Adrenal gland (tissue), 12 donors: ENCODE data around the gene BCL2. TPM values are rescaled to one million over a fixed set of nuclear protein-coding genes. Genes with fewer than 3 reads are reported as not detected.
A peak's percentile ranks its signal among the peaks of the same experiment; 100 is the strongest.

ENCODE experiments used
- DNase-seq, 7 donors: peaks; one replicate each; pipeline ENCODE4 v3.0.0-alpha.2; 2019 to 2020
- H3K27ac ChIP-seq, 5 donors: fragments of 200-600 bp; sonication (generic) in 4 of 5; 1 replicate in 3 of 5; 2 replicates in 2 of 5; pipeline versions ENCODE4 v1.5.1 to v1.8.0; 2016 to 2020; ENCODE audit warnings: mild to moderate bottlenecking in 1 of 5
- H3K27me3 ChIP-seq: fragments of 200-600 bp; 2 replicates; pipeline ENCODE4 v1.8.0; 2021
- H3K36me3 ChIP-seq, 2 donors: fragments of 200-600 bp; replicated peaks in 1 of 2; 1 replicate in 1 of 2; 2 replicates in 1 of 2; pipeline versions ENCODE4 v1.5.1 to v1.8.0; 2018 to 2022
- H3K4me1 ChIP-seq, 2 donors: fragments of 200-600 bp; replicated peaks in 1 of 2; 1 replicate in 1 of 2; 2 replicates in 1 of 2; pipeline versions ENCODE4 v1.5.1 to v1.8.0; 2018 to 2021
- H3K4me3 ChIP-seq, 4 donors: fragments of 200-600 bp; sonication (generic) in 3 of 4; one replicate each; pipeline ENCODE4 v1.5.1; 2016 to 2018
- H3K9me3 ChIP-seq, 3 donors: fragments of 200-600 bp; sonication (generic) in 1 of 3; replicated peaks in 1 of 3; 1 replicate in 2 of 3; 2 replicates in 1 of 3; pipeline versions ENCODE4 v1.5.1 to v1.8.0; 2016 to 2021
- POLR2A ChIP-seq, 2 donors: fragments of 450-650 bp; IDR thresholded peaks; one replicate each; pipeline ENCODE4 v1.6.1; 2017; ENCODE audit warnings: antibody characterized with exemption in 2 of 2, mild to moderate bottlenecking in 2 of 2, moderate library complexity in 1 of 2
- WGBS, 4 donors: extraction: QIAGEN DNeasy Blood & Tissue Kit in 2 of 4; methylation state at CpG; one replicate each; pipeline versions ENCODE4 v1.1.5 to v1.1.7; 2013 to 2017; 5-methylcytosine and 5-hydroxymethylcytosine counted together
- intact Hi-C, 2 donors: fragments of 100-400 bp; cut with DNase I; formaldehyde crosslinking; loops; one replicate each; pipeline versions ENCODE4 v1.14.1 to v1.15.0; 2022 to 2023
- polyA plus RNA-seq, 3 donors: library from polyadenylated mRNA; stranded (reverse); fragments of 200-250 nt in 2 of 3; fragments of 350-450 nt in 1 of 3; fragmentation: Illumina TruSeq in 1 of 3; extraction: RNeasy Lipid Tissue Mini Kit (QIAGEN cat#74804) in 1 of 3; gene quantifications; one replicate each; pipeline ENCODE4 v1.2.3, GENCODE V29; 2013 to 2014
- total RNA-seq, 9 donors: library from RNA; depleted of rRNA in 4 of 9; stranded (reverse); fragments of >200 nt in 4 of 9; fragments of 120-200 nt in 1 of 9; fragmentation: NEBNext Ultra II Directional in 1 of 9; extraction: Animal tissue kit (Norgen Biotek cat#: 25700) in 1 of 9; gene quantifications; one replicate each; pipeline versions ENCODE4 v1.1.0 to v1.2.4, GENCODE V29; 2013 to 2023
- TF ChIP-seq, protein P1 (sequence below), 6 experiments: fragments of 450-650 bp in 4 of 6; fragments of 200-600 bp in 2 of 6; sonication (generic) in 1 of 6; IDR thresholded peaks; 1 replicate in 5 of 6; 2 replicates in 1 of 6; pipeline versions ENCODE4 v1.5.1 to v1.8.0; 2016 to 2021; ENCODE audit warnings: antibody characterized with exemption in 6 of 6, mild to moderate bottlenecking in 2 of 6, moderate library complexity in 1 of 6
- donor health status: healthy with polysubstance abuse.
- donor health status: Bipolar disorder and iron deficiency.
- donor health status: DM: yes; HTN: yes; CAD: no.
- donor health status: DM: no; HTN: no; CAD: no.
- donor health status: DM: no; HTN: no; CAD: no.
- donor health status: DM: yes; HTN: yes; CAD: no.

The BCL2 gene
- total and polyA plus RNA-seq, 12 donors, result 0.85 to 7.7 (median 3.4) TPM

DNA sequence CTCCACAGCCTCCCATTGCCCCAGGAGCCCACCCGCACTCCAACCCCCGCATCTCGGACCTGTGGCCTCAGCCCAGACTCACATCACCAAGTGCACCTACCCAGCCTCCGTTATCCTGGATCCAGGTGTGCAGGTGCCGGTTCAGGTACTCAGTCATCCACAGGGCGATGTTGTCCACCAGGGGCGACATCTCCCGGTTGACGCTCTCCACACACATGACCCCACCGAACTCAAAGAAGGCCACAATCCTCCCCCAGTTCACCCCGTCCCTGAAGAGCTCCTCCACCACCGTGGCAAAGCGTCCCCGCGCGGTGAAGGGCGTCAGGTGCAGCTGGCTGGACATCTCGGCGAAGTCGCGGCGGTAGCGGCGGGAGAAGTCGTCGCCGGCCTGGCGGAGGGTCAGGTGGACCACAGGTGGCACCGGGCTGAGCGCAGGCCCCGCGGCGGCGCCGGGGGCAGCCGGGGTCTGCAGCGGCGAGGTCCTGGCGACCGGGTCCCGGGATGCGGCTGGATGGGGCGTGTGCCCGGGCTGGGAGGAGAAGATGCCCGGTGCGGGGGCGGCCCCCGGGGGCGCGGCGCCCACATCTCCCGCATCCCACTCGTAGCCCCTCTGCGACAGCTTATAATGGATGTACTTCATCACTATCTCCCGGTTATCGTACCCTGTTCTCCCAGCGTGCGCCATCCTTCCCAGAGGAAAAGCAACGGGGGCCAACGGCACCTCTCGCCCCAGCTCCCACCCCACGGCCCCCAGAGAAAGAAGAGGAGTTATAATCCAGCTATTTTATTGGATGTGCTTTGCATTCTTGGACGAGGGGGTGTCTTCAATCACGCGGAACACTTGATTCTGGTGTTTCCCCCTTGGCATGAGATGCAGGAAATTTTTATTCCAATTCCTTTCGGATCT lies 1.3 kb downstream of the BCL2 start:
- H3K4me1 ChIP-seq, result peaks cover 0 to 4% of the 10 kb centered on the region in 2 donors
- intact Hi-C loops, result no loop called here
- 5 to 21% (median 8%) methylated on average over 15 to 66 of the region's 66 CpGs for WGBS, 4 donors

DNA sequence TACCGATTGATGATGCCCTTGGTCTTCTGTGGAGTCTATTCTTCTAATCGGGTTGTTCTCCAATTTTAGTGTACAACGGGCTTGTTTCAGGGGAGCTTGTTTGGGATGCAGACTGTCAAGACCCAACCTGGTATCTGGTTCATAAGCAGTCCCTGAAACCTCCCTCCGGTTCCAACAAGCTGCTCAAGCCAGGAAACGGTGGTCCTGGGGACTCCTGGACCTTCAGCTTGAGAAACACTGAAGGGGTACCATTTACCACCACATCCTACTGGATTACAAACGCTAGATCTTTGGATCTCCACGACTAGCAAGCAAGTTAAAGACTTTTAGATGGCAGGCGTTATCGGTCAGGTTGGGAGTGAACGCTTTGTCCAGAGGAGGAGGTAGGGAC lies 2.0 kb downstream of the BCL2 start:
- Histone ChIP-seq H3K4me3 (peak overlapping the region in 1 of 4 donors; percentile 78), H3K36me3 (no peaks in the 10 kb centered on the region), H3K4me1 (peaks cover 0 to 4% of the 10 kb centered on the region in 2 donors), H3K27me3 (peaks cover 5% of the 10 kb centered on the region), H3K9me3 (no peaks in the 10 kb centered on the region), H3K27ac (no peak overlapping the region)
- TF ChIP-seq, protein P1, sequence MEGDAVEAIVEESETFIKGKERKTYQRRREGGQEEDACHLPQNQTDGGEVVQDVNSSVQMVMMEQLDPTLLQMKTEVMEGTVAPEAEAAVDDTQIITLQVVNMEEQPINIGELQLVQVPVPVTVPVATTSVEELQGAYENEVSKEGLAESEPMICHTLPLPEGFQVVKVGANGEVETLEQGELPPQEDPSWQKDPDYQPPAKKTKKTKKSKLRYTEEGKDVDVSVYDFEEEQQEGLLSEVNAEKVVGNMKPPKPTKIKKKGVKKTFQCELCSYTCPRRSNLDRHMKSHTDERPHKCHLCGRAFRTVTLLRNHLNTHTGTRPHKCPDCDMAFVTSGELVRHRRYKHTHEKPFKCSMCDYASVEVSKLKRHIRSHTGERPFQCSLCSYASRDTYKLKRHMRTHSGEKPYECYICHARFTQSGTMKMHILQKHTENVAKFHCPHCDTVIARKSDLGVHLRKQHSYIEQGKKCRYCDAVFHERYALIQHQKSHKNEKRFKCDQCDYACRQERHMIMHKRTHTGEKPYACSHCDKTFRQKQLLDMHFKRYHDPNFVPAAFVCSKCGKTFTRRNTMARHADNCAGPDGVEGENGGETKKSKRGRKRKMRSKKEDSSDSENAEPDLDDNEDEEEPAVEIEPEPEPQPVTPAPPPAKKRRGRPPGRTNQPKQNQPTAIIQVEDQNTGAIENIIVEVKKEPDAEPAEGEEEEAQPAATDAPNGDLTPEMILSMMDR (IDR thresholded peaks at IDR 0.05), result no peak
- TF ChIP-seq POLR2A (IDR thresholded peaks at IDR 0.05), result no peak
- no peak for DNase-seq
- WGBS, 4 donors, result 74 to 83% (median 80%) methylated on average over 8 to 10 of the region's 10 CpGs
- intact Hi-C loops, result no loop called here

More for the DNA sequence above, 1.3 kb downstream of the BCL2 start:
- H3K27me3 ChIP-seq, result peaks cover 5% of the 10 kb centered on the region
- H3K4me3 ChIP-seq, result peak overlapping the region in 1 of 4 donors; percentile 78
- peak in 4 of 7 donors; percentile 10 to 61 (median 30) for DNase-seq
- H3K9me3 ChIP-seq, result no peaks in the 10 kb centered on the region
- H3K36me3 ChIP-seq, result no peaks in the 10 kb centered on the region
- peak overlapping the region in 2 of 5 donors; percentile 23 to 46 for H3K27ac ChIP-seq
- no peak for TF ChIP-seq POLR2A (IDR thresholded peaks at IDR 0.05)
- TF ChIP-seq, protein P1 (IDR thresholded peaks at IDR 0.05), result peak in 5 of 6 experiments; percentile 26 to 44 (median 34)

DNA sequence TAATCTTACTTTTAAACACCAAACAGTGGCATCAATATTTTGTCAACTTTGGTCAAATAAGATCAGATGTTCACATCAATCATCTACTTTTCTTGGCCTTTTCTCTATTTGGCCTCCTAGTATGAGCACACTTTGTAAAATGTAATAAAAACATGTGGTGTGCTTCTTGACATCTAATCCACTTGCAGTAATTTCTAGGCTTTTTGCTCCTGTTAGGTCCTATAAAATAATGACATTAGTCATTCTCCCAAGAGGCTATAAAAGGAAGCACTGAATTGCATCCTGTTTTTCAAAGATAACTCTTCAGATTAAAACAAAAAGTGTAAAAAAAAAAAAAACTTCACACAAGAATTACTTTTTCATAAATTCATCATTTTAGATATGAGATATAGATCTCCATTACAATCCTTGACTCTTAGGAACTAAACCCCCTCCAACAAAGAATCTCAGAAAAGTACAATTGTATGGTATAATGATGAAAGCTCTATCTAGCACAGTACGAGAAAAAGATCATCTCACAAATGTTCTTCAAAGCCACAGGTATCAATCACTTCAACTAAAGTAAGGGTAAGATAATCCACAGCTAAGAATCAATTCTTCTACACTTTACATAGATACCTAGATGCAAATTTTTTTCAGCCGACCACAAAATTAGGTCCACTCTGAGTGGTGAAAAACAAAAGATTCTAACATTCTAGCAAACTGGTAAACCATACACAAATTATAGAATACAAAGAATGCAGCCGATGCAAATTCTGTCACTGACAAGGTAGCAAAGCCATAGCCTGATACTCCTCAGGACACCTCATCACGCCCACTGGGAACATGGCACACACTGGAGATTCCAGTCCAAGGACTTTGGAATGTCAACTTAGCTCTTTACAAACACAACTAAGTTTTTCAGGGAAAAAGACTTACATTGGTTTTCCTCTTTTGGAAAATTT lies 2.7 kb downstream of the BCL2 start:
- Histone ChIP-seq H3K27me3 (peaks cover 5% of the 10 kb centered on the region), H3K9me3 (no peaks in the 10 kb centered on the region), H3K27ac (no peak overlapping the region), H3K4me1 (peaks cover 0 to 4% of the 10 kb centered on the region in 2 donors), H3K4me3 (peak overlapping the region in 1 of 4 donors; percentile 78), H3K36me3 (no peaks in the 10 kb centered on the region)
- DNase-seq, result no peak
- 88 to 91% (median 89%) methylated on average over 4 of the region's 4 CpGs for WGBS, 4 donors
- TF ChIP-seq, protein P1 (IDR thresholded peaks at IDR 0.05), result no peak
- TF ChIP-seq POLR2A (IDR thresholded peaks at IDR 0.05), result no peak
- intact Hi-C loops, result no loop called here

DNA sequence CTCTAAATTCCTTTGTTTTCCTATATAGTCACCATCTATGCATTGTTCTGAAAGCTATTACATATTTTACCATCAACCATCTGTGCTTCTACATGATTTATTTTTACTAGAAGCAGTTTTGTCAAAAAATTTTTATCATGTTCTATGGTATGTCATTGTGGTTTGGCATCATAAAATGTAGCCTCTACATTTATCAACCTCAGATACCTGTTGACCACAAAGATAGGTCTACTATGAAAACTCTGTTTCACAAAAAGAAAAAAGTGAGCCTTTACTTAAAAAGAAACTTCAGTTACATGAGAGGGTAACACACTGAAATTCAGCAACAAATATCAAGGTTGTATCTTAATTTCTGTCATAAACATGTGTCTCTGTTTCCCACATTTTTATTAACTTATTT lies 3.7 kb downstream of the BCL2 start:
- H3K4me3 ChIP-seq, result no peak overlapping the region
- intact Hi-C loops, result no loop called here

More for the DNA sequence above, 3.7 kb downstream of the BCL2 start:
- Histone ChIP-seq H3K27ac (no peak overlapping the region), H3K9me3 (no peaks in the 10 kb centered on the region), H3K27me3 (peaks cover 5% of the 10 kb centered on the region), H3K36me3 (no peaks in the 10 kb centered on the region), H3K4me1 (peaks cover 0 to 2% of the 10 kb centered on the region in 2 donors)
- no peak for DNase-seq
- TF ChIP-seq, protein P1 (IDR thresholded peaks at IDR 0.05), result no peak
- no peak for TF ChIP-seq POLR2A (IDR thresholded peaks at IDR 0.05)
